HCT116 (cell line): ENCODE measurements around the gene KPNA1. TPM values are rescaled to one million over a fixed set of nuclear protein-coding genes. Genes with fewer than 3 reads are reported as not detected.
A peak's percentile ranks its signal among the peaks of the same experiment; 100 is the strongest.

ENCODE experiments used
- ATAC-seq: fragments of 200-7000 bp; cut with Tn5 transposase; 2 replicates; pipeline ENCODE4 v1.9.1; 2020; ENCODE audit warnings: mild to moderate bottlenecking, moderate library complexity
- BruUV-seq: library from RNA; stranded (reverse); fragments of 400-500 nt; replicated peaks from 2 replicates; lab custom pipeline; 2021; lab: Mats Ljungman, UMichigan
- CTCF ChIA-PET: fragments of 300-600 bp; sonication (Branson Sonifier 250); formaldehyde crosslinking; loops from one replicate; lab custom pipeline; 2021; ENCODE audit warnings: antibody characterized with exemption; lab: Charles Lee
- POLR2A ChIA-PET: fragments of 300-600, 350-600 bp; sonication (Branson Sonifier 250); formaldehyde crosslinking; loops from one replicate; lab custom pipeline; 2021; ENCODE audit warnings: antibody characterized with exemption; lab: Charles Lee
- RAD21 ChIA-PET, 2 experiments: fragments of 300-600 bp; sonication (Branson Sonifier 250); formaldehyde crosslinking; loops; one replicate each; lab custom pipeline; 2023; ENCODE audit warnings: low total read pairs in 2 of 2; ENCODE audit not compliant: uncharacterized antibody in 2 of 2, unreplicated experiment in 2 of 2, low non-redundant PET in 1 of 2; lab: Charles Lee
- DNase-seq: peaks from one replicate; pipeline ENCODE4 v3.0.0-alpha.2; 2010; ENCODE audit warnings: low read depth, low spot score
- H2AFZ ChIP-seq: fragments of 200-600 bp; shearing (Covaris generic), sonication (generic); 2 replicates; pipeline ENCODE4 v1.6.1; 2017; ENCODE audit warnings: low read depth, mixed run types, mixed read lengths, antibody characterized with exemption, low read length; ENCODE audit not compliant: poor library complexity, severe bottlenecking
- H3K27ac ChIP-seq: 2 replicates; pipeline ENCODE4 v1.5.1; 2012; ENCODE audit warnings: low read depth, low read length
- H3K27me3 ChIP-seq: fragments of 200-600 bp; sonication (generic); 2 replicates; pipeline ENCODE4 v1.6.1; 2016; ENCODE audit warnings: mixed run types, low read length, mixed read lengths; ENCODE audit not compliant: insufficient read depth
- H3K36me3 ChIP-seq, 2 experiments: fragments of 200-500 bp in 1 of 2; fragments of 200-600 bp in 1 of 2; sonication (Bioruptor generic) in 1 of 2; sonication (generic) in 1 of 2; 2 replicates each; pipeline versions ENCODE4 v1.5.1 to v1.6.1; 2014 to 2016; ENCODE audit warnings: low read length in 2 of 2, inconsistent platforms in 1 of 2, mixed read lengths in 1 of 2, mixed run types in 1 of 2; ENCODE audit not compliant: insufficient read depth in 2 of 2, control insufficient read depth in 1 of 2
- H3K4me1 ChIP-seq, 2 experiments: fragments of 200-600 bp in 1 of 2; sonication (generic) in 1 of 2; 2 replicates each; pipeline versions ENCODE4 v1.5.1 to v1.6.1; 2012 to 2017; ENCODE audit warnings: low read length in 2 of 2, inconsistent platforms in 1 of 2, mild to moderate bottlenecking in 1 of 2, mixed read lengths in 1 of 2, mixed run types in 1 of 2, moderate library complexity in 1 of 2; ENCODE audit not compliant: insufficient read depth in 2 of 2, control insufficient read depth in 1 of 2
- H3K4me2 ChIP-seq: fragments of 200-600 bp; sonication (generic); 2 replicates; pipeline ENCODE4 v1.6.1; 2017; ENCODE audit warnings: mixed run types, low read length, mixed read lengths
- H3K4me3 ChIP-seq, 2 experiments: fragments of 200-600 bp in 1 of 2; sonication (generic) in 1 of 2; replicated peaks in 1 of 2; 2 replicates each; pipeline ENCODE4 v1.5.1; 2011 to 2016; ENCODE audit warnings: low read length in 2 of 2, control low read depth in 1 of 2, low read depth in 1 of 2, mild to moderate bottlenecking in 1 of 2, mixed read lengths in 1 of 2, mixed run types in 1 of 2
- H3K79me2 ChIP-seq: fragments of 200-600 bp; sonication (generic); 2 replicates; pipeline ENCODE4 v1.6.1; 2017; ENCODE audit warnings: mild to moderate bottlenecking, mixed run types, low read length, moderate library complexity, mixed read lengths; ENCODE audit not compliant: insufficient read depth
- H3K9ac ChIP-seq: fragments of 200-600 bp; sonication (generic); 2 replicates; pipeline ENCODE4 v1.6.1; 2016; ENCODE audit warnings: low read length, mixed read lengths
- H3K9me2 ChIP-seq: fragments of 200-600 bp; sonication (generic), shearing (Covaris generic); 2 replicates; pipeline ENCODE4 v1.6.1; 2017; ENCODE audit warnings: mixed run types, mild to moderate bottlenecking, moderate library complexity; ENCODE audit not compliant: insufficient read depth
- H3K9me3 ChIP-seq, 2 experiments: fragments of 200-500 bp in 1 of 2; fragments of 200-600 bp in 1 of 2; sonication (Bioruptor generic) in 1 of 2; sonication (generic) in 1 of 2; 2 replicates each; pipeline ENCODE4 v1.6.1; 2014 to 2017; ENCODE audit warnings: low read length in 2 of 2, mixed read lengths in 2 of 2, inconsistent platforms in 1 of 2, low read depth in 1 of 2, mild to moderate bottlenecking in 1 of 2, mixed run types in 1 of 2, moderate library complexity in 1 of 2; ENCODE audit not compliant: control insufficient read depth in 1 of 2, insufficient read depth in 1 of 2
- H4K20me1 ChIP-seq: fragments of 200-600 bp; sonication (generic), shearing (Covaris generic); 2 replicates; pipeline ENCODE4 v1.6.1; 2017; ENCODE audit warnings: mixed run types, mild to moderate bottlenecking, moderate library complexity; ENCODE audit not compliant: insufficient read depth
- CEBPB ChIP-seq: IDR thresholded peaks from 2 replicates; pipeline ENCODE4 v1.6.1; 2012; ENCODE audit warnings: low read depth
- ELF1 ChIP-seq: IDR thresholded peaks from 2 replicates; pipeline ENCODE4 v1.6.1; 2012; ENCODE audit warnings: low read depth, borderline replicate concordance
- TCF7L2 ChIP-seq: IDR thresholded peaks from 2 replicates; pipeline ENCODE4 v1.7.0; 2011; ENCODE audit warnings: borderline replicate concordance, inconsistent platforms; ENCODE audit not compliant: insufficient read depth, insufficient read length; ENCODE audit errors: extremely low read depth
- ZFX ChIP-seq: fragments of 450-650 bp; IDR thresholded peaks from 2 replicates; pipeline ENCODE4 v1.6.1; 2017
- intact Hi-C: fragments of 100-400 bp; cut with micrococcal nuclease; formaldehyde crosslinking; loops from 2 replicates; pipeline ENCODE4 v1.10.0; 2022
- total RNA-seq: library from RNA; stranded (reverse); gene quantifications from one replicate; pipeline ENCODE4 v1.2.1, GENCODE V29; 2021; ENCODE audit not compliant: unreplicated experiment
- TF ChIP-seq, protein P1 (sequence below): IDR thresholded peaks from 2 replicates; pipeline ENCODE4 v1.6.1; 2012
- TF ChIP-seq, protein P2 (sequence below), 3 experiments: fragments of 200-600 bp in 1 of 3; sonication (generic) in 1 of 3; IDR thresholded peaks in 2 of 3; conservative IDR thresholded peaks in 1 of 3; 2 replicates each; pipeline ENCODE4 v1.5.1; 2012 to 2017; ENCODE audit warnings: low read depth in 2 of 3, low read length in 2 of 3, antibody characterized with exemption in 1 of 3, borderline replicate concordance in 1 of 3, control low read depth in 1 of 3, mild to moderate bottlenecking in 1 of 3, mixed read lengths in 1 of 3, mixed run types in 1 of 3, moderate library complexity in 1 of 3; ENCODE audit not compliant: insufficient read depth in 1 of 3

KPNA1 gene
- total RNA-seq, 1 experiment from 2014 or later, result 73.4 TPM

DNA sequence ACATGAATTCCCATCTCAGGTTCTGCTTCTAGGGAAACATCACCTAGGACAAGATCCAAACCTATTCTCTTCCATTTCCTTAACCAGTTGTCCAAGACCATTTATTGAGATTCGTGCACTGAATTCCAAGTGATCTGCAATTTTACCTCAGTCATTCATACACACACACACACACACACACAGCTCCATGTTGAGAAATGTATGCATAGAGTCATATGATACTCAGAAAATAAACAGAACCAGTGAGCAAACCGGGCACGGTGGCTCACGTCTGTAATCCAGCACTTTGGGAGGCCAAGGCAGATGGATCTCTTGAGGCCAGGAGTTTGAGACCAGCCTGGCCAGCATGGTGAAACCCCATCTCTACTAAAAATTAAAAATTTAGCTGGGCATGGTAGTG lies 6.1 kb upstream of the KPNA1 start:
- no peak overlapping the region for H3K9ac ChIP-seq
- intact Hi-C loops, result no loop called here
- no peaks in the 10 kb centered on the region for H3K9me3 ChIP-seq
- ChIA-PET RAD21 (no interaction called here), POLR2A (no interaction called here), CTCF (no interaction called here)
- H2AFZ ChIP-seq, result no peak overlapping the region
- no peaks in the 10 kb centered on the region for H3K36me3 ChIP-seq
- no peaks in the 10 kb centered on the region for H3K9me2 ChIP-seq
- no peak overlapping the region for H3K4me3 ChIP-seq
- ATAC-seq (no peak), DNase-seq (no peak)
- H4K20me1 ChIP-seq, result no peaks in the 10 kb centered on the region
- no peaks in the 10 kb centered on the region for H3K4me1 ChIP-seq
- no peak overlapping the region for H3K27ac ChIP-seq
- no peaks in the 10 kb centered on the region for H3K79me2 ChIP-seq
- no peaks in the 10 kb centered on the region for H3K27me3 ChIP-seq
- TF ChIP-seq, protein P1, sequence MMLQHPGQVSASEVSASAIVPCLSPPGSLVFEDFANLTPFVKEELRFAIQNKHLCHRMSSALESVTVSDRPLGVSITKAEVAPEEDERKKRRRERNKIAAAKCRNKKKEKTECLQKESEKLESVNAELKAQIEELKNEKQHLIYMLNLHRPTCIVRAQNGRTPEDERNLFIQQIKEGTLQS, result no peak
- TF ChIP-seq, protein P2, sequence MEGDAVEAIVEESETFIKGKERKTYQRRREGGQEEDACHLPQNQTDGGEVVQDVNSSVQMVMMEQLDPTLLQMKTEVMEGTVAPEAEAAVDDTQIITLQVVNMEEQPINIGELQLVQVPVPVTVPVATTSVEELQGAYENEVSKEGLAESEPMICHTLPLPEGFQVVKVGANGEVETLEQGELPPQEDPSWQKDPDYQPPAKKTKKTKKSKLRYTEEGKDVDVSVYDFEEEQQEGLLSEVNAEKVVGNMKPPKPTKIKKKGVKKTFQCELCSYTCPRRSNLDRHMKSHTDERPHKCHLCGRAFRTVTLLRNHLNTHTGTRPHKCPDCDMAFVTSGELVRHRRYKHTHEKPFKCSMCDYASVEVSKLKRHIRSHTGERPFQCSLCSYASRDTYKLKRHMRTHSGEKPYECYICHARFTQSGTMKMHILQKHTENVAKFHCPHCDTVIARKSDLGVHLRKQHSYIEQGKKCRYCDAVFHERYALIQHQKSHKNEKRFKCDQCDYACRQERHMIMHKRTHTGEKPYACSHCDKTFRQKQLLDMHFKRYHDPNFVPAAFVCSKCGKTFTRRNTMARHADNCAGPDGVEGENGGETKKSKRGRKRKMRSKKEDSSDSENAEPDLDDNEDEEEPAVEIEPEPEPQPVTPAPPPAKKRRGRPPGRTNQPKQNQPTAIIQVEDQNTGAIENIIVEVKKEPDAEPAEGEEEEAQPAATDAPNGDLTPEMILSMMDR (IDR thresholded peaks at IDR 0.05 in 2 of 3, conservative IDR thresholded peaks at IDR 0.05 in 1 of 3; ENCODE audit: borderline replicate concordance in 1 of 3, insufficient read depth in 1 of 3, low read depth in 2 of 3, low read length in 2 of 3), result no peak
- TF ChIP-seq TCF7L2 (no peak), ZFX (no peak)
- no TSS peak for BruUV-seq
- H3K4me2 ChIP-seq, result no peak overlapping the region

DNA sequence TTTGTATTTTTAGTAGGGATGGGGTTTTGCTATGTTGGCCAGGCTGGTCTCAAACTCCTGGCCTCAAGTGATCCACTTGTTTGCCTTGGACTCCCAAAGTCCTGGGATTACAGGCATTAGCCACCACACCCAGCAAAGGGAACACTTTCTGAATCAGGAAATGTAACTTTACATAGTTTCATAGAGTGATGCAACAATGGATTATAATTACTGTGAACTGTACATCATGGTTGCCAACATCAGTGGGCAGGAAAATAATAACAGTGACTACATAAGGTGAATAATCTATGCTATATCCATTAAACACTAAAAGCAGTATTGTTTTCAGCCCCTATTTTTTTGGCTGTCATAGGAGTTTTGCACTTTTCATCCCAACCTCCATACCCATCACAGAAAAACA lies 5.0 kb upstream of the KPNA1 start:
- DNase-seq (no peak), ATAC-seq (no peak)
- H2AFZ ChIP-seq, result no peak overlapping the region
- no TSS peak for BruUV-seq
- no peaks in the 10 kb centered on the region for H3K9me2 ChIP-seq
- intact Hi-C loops, result no loop called here
- H3K4me2 ChIP-seq, result no peak overlapping the region
- TF ChIP-seq ELF1 (no peak), CEBPB (0 out of 2 replicates have a peak, but pooled peaks have one; percentile 20)
- H3K9ac ChIP-seq, result no peak overlapping the region
- no peaks in the 10 kb centered on the region for H3K79me2 ChIP-seq
- no peak overlapping the region for H3K4me3 ChIP-seq
- H3K9me3 ChIP-seq, result no peaks in the 10 kb centered on the region
- no peaks in the 10 kb centered on the region for H3K27me3 ChIP-seq
- ChIA-PET POLR2A (no interaction called here), RAD21 (no interaction called here), CTCF (no interaction called here)
- no peak overlapping the region for H3K27ac ChIP-seq
- H4K20me1 ChIP-seq, result no peaks in the 10 kb centered on the region
- peaks cover 0 to 4% of the 10 kb centered on the region in 2 experiments; a peak in 1 of 4 replicates for H3K4me1 ChIP-seq
- H3K36me3 ChIP-seq, result no peaks in the 10 kb centered on the region
